SH-SY5Y (cell line): ENCODE results near the gene SCARB1.

ENCODE experiments used
- GATA2 ChIP-seq: IDR thresholded peaks from 2 replicates; pipeline ENCODE4 v1.6.1; 2011; ENCODE audit warnings: mild to moderate bottlenecking, low read depth, low read length
- GATA3 ChIP-seq: IDR thresholded peaks from 2 replicates; pipeline ENCODE4 v1.6.1; 2011; ENCODE audit warnings: low read depth, mild to moderate bottlenecking, low read length, moderate library complexity

DNA sequence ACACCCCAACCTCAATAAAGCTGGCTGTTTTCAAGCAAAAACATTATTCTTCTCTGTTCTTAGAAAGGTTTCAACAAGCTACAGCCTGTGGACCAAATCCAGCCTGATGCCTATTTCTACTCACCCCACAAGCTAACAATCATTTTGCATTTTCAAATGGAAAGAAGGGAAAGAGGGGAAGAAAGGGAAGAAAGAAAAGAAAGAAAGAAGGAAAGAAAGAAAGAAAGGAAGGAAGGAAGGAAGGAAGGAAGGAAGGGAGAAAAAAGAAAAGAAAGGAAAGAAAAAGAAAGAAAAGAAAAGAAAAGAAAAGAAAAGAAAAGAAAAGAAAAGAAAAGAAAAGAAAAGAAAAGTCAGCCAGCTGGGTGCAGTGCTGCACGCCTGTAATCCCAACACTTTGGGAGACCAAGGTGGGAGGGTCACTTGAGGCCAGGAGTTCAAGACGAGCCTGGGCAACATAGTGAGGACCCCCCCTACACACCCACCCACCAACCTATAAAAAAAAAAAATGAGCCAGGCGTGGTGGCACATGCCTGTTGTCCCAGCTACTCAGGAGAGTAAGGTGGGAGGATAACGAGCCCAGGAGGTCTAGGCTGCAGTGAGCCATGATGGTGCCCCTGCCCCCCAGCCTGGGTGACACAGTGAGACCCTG lies 26.3 kb downstream of the SCARB1 start:
- no peak for TF ChIP-seq GATA3
- TF ChIP-seq GATA2 = no peak
